NCI-H345 (cell line): ENCODE data around the gene RHCG.

Experiments used
- DNase-seq: peaks from one replicate; lab custom pipeline; 2025; lab: John Stamatoyannopoulos, UW

The RHCG gene

DNA sequence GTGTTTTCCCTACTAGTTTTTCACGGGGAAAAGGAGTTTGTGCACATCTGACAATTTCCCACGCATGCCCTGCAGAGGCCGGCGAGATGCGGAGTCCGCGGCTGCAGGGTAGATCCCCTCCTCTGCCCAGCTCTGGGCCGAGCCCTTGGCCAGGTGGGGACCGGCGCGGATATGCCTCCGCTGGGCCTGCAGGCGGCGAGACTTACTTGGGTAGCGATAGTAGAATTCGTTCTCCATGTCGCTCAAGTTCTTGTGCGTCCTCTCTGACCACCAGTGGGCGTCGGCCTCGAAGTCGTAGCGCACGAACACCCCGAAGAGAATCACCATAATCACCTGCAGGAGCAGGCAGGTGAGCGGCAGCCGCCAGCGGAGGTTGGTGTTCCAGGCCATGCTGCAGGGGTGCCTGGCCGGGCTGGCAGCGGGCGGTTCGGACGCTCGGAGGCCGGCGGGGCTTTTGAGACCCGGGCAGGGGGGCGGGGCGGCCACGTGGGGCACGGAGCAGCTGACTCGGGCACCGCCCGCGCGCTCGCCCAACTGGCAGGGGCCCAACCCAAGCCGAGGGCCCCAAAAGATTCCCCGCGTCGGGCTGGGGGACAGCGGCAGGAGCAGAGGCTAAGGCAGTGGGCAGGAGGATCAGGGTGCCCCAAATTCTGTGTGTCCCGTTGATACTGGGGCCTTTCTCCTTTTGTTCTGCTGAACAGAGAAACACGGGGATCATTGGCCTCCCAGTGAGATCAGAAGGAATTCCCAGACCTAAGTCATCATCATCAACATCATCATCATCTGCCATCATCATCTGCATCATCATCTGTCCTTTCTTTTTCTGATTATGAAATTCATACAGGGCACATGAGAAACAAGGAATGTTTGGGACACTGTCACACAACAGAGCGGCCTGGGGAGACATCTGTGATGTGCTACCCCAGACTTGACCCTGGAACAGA lies at the start of gene RHCG:
Gene RHCG, minus strand, starts transcription at position 429 of the 944 bp plus-strand sequence. Its CDS starts 39 bp downstream, at position 390.
- DNase-seq = peak; percentile 19

DNA sequence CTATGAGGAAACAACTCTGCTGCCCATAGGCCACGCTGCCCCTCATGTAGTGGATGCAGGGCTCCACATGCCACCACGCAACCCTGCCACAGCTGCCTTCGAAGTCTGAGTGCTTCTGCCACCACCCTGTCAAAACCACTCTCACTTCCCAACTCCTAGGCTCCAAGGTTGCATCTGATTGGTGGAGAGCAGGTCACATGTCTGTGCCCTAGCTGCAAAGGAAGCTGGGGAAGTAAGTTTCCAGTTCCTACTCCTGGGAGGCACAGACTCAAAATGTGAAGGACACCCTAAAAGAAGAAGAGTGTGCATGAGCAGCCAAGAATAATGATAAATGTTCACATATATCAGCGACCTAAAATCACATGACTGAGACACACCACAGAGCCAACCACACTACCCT lies 47.0 kb upstream of the RHCG start:
- DNase-seq = no peak

DNA sequence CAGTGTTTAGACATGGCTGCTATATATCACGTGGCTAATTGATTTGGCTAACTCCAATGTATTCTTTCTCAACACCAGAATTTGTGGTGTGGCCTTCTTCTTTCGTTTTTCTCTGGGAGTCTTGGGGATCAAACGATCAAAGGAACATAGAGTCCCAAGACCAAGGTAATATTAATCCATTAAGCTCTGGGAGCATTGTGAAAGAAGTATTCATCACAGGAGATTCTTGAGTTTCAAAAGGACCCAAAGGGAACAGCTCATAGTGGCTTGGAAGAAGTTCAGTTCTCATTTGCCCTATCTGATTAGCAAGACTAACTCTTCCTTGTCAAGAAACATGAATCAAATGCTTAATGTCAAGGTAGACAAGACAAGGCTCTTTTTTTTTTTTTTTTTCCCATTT lies 46.0 kb upstream of the RHCG start:
- DNase-seq = no peak

DNA sequence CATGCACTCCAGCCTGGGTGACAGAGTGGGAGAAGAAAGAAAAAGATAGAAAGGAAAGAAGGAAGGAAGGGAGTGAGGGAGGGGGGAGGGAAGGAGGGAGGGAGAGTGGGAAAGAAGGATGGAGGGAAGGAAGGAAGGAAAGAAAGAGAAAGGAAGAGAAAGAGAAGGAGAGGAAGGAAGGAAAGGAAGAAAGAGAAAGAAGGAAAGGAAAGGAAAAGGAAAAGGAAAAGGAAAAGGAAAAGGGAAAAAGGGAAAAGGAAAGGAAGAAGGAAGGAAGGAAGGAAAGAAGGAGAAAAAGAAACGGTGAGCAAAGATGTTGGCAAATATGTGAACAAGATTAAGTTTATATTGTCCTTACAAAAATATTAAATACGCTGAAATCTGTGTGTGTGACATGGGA lies 42.6 kb upstream of the RHCG start:
- no peak for DNase-seq

DNA sequence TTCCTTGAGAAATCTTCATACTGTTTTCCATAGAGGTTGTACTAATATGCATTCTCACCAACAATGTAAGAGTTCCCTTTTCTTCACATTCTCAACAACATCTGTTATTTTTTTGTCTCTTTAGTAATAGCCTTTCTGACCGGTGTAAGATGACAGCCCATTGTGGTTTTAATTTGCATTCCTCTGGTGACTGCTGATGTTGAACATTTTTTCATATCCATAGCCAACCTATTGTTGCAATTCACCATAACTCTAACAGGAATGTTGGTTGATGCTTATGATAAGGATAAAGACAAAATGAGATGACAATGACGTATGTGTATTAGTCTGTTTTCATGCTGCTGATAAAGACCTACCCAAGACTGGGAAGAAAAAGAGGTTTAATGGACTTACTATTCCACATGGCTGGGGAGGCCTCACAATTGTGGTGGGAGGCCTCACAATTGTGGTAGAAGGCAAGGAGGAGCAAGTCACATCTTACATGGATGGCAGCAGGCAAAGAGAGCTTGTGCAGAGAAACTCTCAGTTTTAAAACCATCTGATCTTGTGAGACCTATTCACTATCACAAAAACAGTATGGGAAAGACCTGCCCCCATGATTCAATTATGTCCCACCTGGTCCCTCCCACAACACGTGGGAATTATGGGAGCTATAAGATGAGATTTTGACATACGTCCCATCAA lies 37.6 kb upstream of the RHCG start:
- DNase-seq = no peak

DNA sequence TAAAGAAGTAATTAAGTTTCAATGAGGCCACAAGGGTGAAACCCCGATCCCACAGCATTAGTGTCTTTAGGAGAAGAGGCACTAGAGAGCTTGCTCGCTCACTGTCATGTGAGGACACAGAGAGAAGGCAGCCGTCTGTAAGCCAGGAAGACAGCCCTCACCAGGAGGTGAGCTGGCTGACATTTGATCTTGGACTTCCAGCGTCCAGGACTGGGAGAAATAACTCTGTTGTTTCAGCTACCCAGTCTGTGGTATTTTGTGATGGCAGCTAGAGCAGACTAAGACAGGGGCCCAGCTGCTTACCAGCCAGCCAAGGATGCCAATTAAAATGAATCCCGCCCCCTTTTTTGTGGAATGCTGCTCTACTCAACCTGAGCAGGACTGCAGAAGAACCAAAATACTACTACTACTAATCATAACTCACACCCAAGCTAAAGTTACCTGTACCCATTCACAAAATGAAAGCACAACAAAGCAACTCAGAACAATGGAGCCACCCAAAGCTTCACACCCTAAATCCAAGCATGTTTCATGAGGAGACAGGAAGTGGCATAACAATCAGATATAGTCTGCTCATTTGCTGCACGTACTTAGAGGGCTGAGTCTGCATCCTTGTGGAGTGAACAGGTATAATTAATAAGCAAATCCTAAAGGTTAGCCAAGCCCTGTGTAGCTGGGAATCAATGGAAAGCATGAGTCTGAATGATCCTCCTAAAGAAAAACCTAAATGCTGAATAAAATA lies 35.6 kb upstream of the RHCG start:
- no peak for DNase-seq

DNA sequence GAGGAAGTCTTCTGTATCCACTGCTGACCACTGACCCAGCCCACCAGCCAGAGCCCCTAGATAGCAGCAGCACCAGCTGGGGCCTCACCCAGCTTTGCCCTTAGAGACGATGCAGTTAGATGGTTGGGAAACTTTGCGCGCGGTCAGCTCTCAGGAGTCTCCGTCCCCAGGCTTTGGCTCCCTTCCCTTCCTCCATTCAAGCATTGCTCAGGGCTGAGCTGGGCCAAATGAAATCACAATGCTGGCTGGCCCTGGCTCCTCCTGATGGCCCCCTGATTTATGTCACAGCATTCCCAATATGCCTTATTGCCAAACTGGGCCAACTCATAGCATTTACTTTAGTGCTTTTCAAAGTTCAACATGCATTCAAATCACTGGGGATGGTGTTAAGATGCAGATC lies 34.6 kb upstream of the RHCG start:
- DNase-seq = no peak

DNA sequence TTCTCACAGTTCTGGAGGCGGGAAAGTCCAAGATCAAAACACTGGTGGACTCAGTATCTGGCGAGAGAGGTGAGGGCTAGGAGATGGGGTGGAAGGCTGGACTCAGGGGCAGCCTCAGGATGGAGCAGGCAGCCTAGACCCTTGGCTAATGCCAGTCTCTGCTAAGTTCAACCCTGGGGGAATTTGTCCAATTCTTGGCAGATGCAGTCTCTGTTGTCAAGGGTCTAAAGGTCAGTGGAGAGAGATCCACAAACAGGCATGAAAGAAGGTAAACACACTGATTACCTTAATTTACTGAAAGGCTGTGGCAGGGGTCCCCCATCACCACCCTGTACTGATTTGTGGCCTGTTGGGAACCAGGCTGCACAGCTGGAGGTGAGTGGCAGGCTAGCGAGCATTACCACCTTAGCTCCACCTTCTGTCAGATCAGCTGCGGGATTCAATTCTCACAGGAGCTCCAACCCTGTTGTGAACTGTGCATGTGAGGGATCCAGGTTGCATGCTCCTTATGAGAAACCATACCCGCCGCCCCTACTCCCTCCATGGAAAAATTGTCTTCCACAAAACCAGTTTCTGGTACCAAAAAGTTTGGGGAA lies 32.5 kb upstream of the RHCG start:
- DNase-seq = no peak

DNA sequence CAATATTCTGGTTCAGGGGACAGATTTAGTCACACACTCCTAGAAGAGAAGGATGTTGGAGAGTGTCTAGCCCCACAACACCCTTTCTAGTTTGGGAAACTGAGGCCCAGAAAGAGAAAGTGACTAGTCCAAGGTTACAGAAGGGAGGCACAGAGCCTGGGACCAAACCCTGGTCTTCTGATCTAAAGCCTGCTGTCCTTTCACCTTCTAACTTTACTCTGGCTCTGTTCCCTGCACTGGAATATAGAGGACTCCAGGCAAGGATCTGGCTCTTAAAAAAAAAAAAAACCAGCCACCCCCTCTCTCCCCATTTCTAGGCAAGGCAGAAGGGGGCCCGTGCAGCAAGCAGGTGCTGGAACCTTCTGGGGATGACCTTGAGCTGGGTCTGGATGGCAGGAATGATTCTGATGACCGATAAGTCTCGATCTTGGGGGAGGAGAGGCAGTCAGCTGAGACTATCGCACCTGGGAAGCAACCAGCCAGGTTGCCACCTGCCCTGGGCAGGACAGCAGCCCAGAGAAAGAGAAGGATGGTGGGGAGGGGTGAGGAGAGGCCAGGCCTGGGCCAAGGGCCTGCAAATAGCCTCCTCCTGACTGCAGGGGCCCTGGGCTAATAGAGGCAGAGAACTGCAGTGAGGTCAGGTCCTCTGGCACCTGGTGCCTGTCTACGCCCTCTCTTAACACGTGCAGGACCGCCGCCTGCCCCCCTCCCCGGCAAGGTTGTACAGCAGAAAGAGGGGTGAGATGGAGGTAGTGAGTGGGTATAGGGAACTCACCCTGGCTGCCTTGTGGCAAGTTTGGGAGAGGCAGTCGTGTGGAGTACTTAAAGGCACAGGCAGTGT lies 30.4 kb upstream of the RHCG start:
- DNase-seq = no peak

DNA sequence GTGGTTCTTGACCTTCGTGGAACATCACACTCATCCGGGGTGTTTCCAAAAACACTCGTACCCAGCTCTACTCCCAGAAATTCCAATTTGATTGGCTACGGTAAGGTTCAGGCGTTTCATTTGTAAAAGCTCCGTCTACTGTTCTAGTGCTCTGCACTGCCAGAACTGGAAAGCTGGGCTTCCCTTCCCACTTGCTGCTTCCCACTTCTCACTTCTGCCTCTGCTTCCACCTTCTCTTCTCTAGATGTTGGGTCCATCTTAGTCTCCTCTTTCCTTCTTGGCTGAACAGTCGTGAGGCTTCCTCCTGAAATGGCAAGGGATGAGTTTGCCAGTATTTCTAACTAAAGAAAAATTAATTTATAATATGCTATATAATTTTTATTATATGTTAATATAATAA lies 29.8 kb upstream of the RHCG start:
- DNase-seq = no peak

DNA sequence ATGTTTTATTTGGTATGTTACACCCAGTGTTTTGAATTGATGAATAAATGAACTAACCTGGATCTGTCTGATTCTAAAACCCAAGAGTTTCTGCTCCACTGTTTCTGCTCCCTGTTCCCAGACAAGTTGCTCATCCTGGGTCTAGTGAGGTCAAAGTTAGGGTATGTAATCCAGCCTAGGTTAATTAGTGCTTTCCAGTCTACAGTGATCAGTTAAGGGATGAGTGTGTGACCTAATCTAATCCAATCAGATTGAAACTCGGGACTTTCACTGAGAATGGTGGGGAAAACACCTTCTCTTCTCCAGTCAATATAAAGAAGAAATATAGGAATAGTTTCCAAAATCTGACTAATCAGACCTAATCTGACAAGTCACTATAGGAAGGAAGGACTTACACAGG lies 27.8 kb upstream of the RHCG start:
- no peak for DNase-seq

DNA sequence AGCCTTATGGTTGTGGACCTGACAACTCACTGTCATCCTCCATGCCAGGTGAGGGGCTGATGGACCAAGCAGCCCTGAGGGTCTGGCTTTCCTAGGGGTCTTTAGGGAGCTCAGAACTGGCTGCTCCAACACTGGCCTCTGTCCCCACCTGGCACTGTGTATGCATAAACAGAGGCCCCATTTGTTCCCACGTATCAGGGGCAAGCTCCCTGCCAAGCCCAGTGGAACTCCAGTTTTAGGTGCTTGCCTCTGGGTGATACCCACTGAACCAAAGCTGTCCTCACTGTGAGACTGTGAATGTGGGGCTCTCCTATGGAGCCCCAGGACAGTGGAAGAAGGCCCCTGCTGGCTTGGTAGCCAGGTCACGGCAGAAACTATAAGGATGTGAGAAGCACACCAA lies 26.7 kb upstream of the RHCG start:
- no peak for DNase-seq

DNA sequence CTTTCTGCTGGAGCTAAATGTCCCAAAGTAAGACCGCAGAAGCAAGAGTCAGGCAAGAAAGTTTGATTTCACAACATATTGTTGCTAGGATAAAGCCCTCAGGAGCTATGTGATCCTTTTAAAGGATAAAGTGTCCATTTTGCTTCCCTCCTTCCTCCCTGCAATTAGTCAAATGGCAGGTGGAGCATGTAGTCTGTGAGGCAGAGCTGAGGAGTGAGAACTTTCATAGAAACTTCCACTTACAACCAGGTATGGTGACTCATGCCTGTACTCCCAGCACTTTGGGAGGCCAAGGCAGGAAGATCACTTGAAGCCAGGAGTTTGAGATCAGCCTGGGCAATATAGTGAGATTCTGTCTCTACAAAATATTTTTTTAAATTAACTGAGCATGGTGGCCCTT lies 25.2 kb upstream of the RHCG start:
- DNase-seq = no peak

DNA sequence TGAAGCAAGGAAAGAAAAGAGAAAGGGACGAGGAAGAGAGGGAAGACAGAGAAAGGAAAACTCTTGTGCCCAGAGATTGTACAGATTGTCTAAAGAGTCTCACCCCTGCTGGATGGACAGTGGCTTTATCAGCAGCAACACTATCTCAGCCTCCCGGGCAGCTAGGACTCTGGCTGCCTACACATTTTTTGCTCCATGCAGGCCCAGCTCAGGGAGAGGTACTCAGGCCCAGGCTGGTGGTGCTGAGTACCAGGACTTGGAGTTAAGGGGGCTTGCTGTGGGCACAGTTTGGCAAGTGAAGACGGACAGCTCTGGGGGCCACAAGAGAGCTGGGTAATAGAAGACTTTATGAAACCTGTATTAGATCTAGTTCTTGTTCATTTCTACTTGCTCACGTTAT lies 19.1 kb upstream of the RHCG start:
- no peak for DNase-seq

DNA sequence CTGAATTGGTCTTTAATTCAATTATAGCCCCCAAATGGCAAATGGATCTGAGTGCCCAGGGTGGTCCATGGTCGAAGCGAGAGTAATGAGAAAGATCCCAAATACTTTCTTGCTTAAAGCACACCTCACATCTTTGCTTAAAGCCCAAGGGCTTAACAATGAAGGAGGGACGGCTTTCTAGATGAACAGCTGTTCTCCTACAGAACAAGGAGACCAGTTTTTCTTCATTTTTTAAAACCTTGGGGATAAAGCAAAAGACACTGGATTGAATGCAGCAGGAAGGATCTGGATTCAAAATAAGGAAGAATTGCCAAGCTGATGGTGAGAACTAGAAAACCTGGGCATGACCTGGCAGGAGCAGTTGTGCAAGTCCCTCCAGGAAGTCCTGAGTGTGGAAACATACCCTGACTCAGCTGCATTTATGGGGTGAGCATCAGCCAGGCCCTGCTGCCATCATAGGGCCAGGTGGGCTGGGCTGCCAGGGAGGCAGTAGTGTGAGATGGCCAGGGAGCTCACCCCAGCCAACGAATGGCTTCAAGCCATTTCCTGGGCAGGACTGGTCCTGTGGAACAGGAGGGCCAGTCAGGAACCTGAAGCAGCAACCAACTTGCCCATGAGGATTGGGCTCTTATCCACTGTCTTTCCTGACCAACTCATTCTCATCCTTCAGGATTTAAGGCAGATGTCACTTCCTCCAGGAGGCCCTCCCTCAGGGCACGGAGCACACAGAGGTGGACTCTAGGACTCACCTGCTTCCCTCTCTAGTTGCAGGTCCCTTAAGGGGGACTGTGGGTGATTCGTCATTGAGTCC lies 18.4 kb upstream of the RHCG start:
- DNase-seq = no peak

DNA sequence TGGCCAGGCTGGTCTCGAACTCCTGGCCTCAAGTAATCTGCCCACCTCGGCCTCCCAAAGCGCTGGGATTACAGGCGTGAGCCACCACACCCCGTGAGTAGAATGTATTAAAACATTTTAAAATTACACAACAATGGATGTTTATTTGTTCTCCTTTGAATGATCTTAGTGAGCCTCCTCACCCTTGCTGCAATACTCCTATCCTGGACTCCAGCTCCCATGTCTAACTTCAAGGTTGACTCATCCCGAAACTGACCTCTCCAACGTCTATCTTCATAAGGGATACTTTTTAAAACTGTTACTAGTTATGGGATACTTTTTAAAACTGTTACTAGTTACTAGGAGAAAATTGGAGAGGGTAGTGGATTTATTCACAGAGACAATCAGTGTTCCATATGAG lies 17.8 kb upstream of the RHCG start:
- no peak for DNase-seq

DNA sequence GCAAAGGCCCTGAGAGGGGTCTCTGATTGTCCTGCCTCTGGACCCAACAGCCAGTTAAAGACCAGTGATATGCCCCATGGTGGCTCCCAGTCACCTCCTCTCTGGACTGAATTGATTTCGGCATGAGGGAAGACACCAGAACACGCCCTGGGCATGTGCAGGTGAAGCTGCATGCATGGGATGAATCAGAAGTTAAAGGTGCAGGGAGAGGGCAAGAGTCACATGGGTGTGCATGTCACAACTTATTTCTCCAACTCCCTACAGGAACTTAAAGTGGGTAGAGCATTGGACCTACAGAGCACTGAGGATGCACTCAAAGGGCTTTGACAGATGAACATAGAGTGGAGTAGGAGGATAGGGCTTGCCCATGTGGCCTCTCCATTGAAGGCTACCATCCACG lies 16.9 kb upstream of the RHCG start:
- no peak for DNase-seq

DNA sequence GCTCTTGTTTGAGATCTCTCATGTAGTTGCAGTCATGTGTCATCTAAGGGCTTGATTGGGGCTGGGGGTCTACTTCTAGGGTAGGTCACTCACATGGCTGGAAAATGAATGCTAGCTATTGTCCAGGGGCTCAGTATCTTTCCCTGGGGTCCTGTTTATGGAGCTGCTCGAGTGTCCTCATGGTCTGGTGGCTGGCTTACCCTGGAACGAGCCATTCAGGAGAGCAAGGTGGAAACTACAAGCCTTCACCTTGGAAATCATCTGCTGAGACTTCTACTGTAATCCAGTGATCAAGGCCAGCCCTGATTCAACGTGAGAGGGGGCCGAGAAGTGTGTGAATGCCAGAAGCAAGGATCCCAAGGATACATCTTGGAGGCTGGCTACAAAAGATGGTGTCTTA lies 16.2 kb upstream of the RHCG start:
- no peak for DNase-seq

DNA sequence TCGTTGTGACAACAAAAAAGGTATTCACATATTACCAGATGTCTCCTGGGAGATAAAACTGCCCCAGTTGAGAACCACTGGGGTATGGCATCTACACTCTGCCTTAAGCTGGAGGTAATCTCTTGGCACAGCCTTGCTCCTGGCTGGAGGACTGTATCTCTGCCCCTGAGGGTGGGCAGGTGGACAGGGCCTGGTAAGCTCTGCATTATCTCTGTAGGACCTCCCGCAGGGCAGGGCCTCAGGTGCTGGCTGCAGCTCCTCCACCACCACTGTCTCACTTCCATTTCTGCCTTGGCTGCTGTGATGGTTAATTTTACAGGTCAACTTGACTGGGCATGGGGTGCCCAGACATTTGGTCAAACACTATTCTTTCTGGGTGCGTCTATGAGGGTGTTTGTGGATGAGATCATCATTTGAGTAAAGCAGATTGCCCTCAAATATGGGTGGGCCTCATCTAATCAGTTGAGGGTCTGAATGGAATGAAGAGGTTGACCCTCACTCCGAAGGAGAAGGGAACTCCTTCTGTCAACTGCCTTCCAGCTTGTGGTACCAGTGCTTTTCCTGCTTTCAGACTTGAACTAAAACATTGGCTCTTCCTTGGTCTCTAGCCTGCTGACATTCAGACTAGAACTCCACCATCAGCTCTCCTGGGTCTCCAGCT lies 9.8 kb upstream of the RHCG start:
- DNase-seq = no peak

DNA sequence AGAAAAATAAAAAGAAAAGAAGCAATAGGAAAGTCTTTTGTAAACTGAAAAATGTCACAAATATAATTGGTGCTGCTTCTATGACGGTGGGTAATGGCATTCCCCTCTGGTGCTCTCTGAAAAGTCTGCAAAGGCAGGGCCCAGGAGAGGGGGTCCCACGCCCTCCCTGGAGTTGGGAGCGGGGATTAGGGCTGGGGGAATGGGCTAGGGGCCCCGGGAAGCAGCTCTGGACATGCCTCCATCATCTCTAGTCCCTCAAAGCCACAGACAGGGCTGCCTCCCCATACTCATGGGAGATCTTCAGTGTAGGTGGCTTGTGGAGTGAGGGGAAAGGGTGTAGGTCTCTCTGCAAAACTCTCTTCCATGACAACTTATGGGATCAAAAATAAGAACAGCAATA lies 7.8 kb upstream of the RHCG start:
- no peak for DNase-seq
